Liver (tissue), 9 donors: ENCODE data around the gene TUT4. TPM values are rescaled to one million over a fixed set of nuclear protein-coding genes. Genes with fewer than 3 reads are reported as not detected.
"Not testable (repeated sequence)": the region's sequence is repeated elsewhere in the genome, so short reads cannot be mapped to it uniquely, and the experiment has no call there.

Experiments used
- DNase-seq: peaks from one replicate; pipeline ENCODE4 v3.0.0-alpha.2; 2017; ENCODE audit warnings: low spot score
- H3K27ac ChIP-seq, 2 donors: one replicate each; pipeline ENCODE4 v1.7.0; 2013; ENCODE audit warnings: inconsistent platforms in 2 of 2, low read length in 2 of 2, control low read depth in 1 of 2, low read depth in 1 of 2, mild to moderate bottlenecking in 1 of 2
- H3K27me3 ChIP-seq, 4 donors: one replicate each; pipeline versions ENCODE4 v1.6.1 to v1.7.0; 2013; ENCODE audit warnings: low read length in 3 of 4, inconsistent platforms in 1 of 4, mild to moderate bottlenecking in 1 of 4, moderate library complexity in 1 of 4; ENCODE audit not compliant: control insufficient read depth in 4 of 4, insufficient read depth in 4 of 4
- H3K36me3 ChIP-seq, 4 donors: one replicate each; pipeline versions ENCODE4 v1.6.1 to v1.7.0; 2013; ENCODE audit warnings: low read length in 3 of 4, mild to moderate bottlenecking in 3 of 4, low read depth in 1 of 4, moderate library complexity in 1 of 4; ENCODE audit not compliant: control insufficient read depth in 4 of 4, insufficient read depth in 3 of 4
- H3K4me1 ChIP-seq, 4 donors: one replicate each; pipeline versions ENCODE4 v1.6.1 to v1.7.0; 2013; ENCODE audit warnings: low read length in 3 of 4, mild to moderate bottlenecking in 3 of 4, moderate library complexity in 1 of 4; ENCODE audit not compliant: control insufficient read depth in 4 of 4, insufficient read depth in 4 of 4
- H3K4me3 ChIP-seq, 3 donors: one replicate each; pipeline versions ENCODE4 v1.6.1 to v1.7.0; 2013; ENCODE audit warnings: low read length in 3 of 3, control low read depth in 1 of 3, low read depth in 1 of 3, mild to moderate bottlenecking in 1 of 3
- H3K9ac ChIP-seq, 2 donors: one replicate each; pipeline ENCODE4 v1.7.0; 2013; ENCODE audit warnings: low read length in 2 of 2, mild to moderate bottlenecking in 2 of 2, moderate library complexity in 2 of 2, control low read depth in 1 of 2, low read depth in 1 of 2
- H3K9me3 ChIP-seq, 4 donors: one replicate each; pipeline versions ENCODE4 v1.6.1 to v1.7.0; 2013; ENCODE audit warnings: low read length in 3 of 4; ENCODE audit not compliant: control insufficient read depth in 4 of 4
- ATF3 ChIP-seq: IDR thresholded peaks from 2 replicates; pipeline ENCODE4 v1.6.1; 2016; ENCODE audit warnings: antibody characterized with exemption
- CTCF ChIP-seq: fragments of 150-350 bp; IDR thresholded peaks from 2 replicates; pipeline ENCODE4 v1.5.1; 2017; ENCODE audit warnings: improper control_type of control experiment, low read depth, low read length; ENCODE audit not compliant: missing input control
- EGR1 ChIP-seq, 2 donors: IDR thresholded peaks; 2 replicates each; pipeline ENCODE4 v1.6.1; 2016 to 2018; ENCODE audit warnings: antibody characterized with exemption in 2 of 2, low read depth in 2 of 2
- FOXA1 ChIP-seq: IDR thresholded peaks from 2 replicates; pipeline ENCODE4 v1.6.1; 2016; ENCODE audit warnings: antibody characterized with exemption
- FOXA2 ChIP-seq: IDR thresholded peaks from 2 replicates; pipeline ENCODE4 v1.6.1; 2016; ENCODE audit warnings: antibody characterized with exemption
- GABPA ChIP-seq, 2 donors: IDR thresholded peaks in 1 of 2; conservative IDR thresholded peaks in 1 of 2; 2 replicates each; pipeline ENCODE4 v1.6.1; 2016; ENCODE audit warnings: antibody characterized with exemption in 2 of 2, mild to moderate bottlenecking in 1 of 2, moderate library complexity in 1 of 2
- HNF4A ChIP-seq, 2 donors: conservative IDR thresholded peaks; 2 replicates each; pipeline ENCODE4 v1.6.1; 2016; ENCODE audit warnings: antibody characterized with exemption in 2 of 2, mild to moderate bottlenecking in 2 of 2
- HNF4G ChIP-seq: IDR thresholded peaks from 2 replicates; pipeline ENCODE4 v1.6.1; 2016; ENCODE audit warnings: antibody characterized with exemption
- JUND ChIP-seq, 2 donors: IDR thresholded peaks; 2 replicates each; pipeline ENCODE4 v1.6.1; 2016; ENCODE audit warnings: antibody characterized with exemption in 2 of 2
- MAX ChIP-seq: IDR thresholded peaks from 2 replicates; pipeline ENCODE4 v1.6.1; 2016; ENCODE audit warnings: antibody characterized with exemption
- NR2F2 ChIP-seq: IDR thresholded peaks from 2 replicates; pipeline ENCODE4 v1.6.1; 2016; ENCODE audit warnings: antibody characterized with exemption
- RAD21 ChIP-seq, 2 donors: IDR thresholded peaks; 2 replicates each; pipeline ENCODE4 v1.6.1; 2016; ENCODE audit warnings: antibody characterized with exemption in 2 of 2, mild to moderate bottlenecking in 2 of 2
- REST ChIP-seq: IDR thresholded peaks from 2 replicates; pipeline ENCODE4 v1.6.1; 2016; ENCODE audit warnings: antibody characterized with exemption, mild to moderate bottlenecking
- RXRA ChIP-seq, 2 donors: IDR thresholded peaks; 2 replicates each; pipeline ENCODE4 v1.6.1; 2017 to 2018; ENCODE audit warnings: antibody characterized with exemption in 2 of 2, mild to moderate bottlenecking in 1 of 2
- SP1 ChIP-seq: IDR thresholded peaks from 2 replicates; pipeline ENCODE4 v1.6.1; 2018; ENCODE audit warnings: antibody characterized with exemption, mild to moderate bottlenecking
- TAF1 ChIP-seq: conservative IDR thresholded peaks from 2 replicates; pipeline ENCODE4 v1.6.1; 2016; ENCODE audit warnings: antibody characterized with exemption, mild to moderate bottlenecking
- YY1 ChIP-seq: IDR thresholded peaks from 2 replicates; pipeline ENCODE4 v1.6.1; 2016; ENCODE audit warnings: antibody characterized with exemption, mild to moderate bottlenecking
- ZBTB33 ChIP-seq: IDR thresholded peaks from 2 replicates; pipeline ENCODE4 v1.6.1; 2016; ENCODE audit warnings: antibody characterized with exemption
- WGBS: extraction: QIAGEN DNeasy Blood & Tissue Kit; methylation state at CpG from one replicate; pipeline ENCODE4 v1.1.7; 2013; 5-methylcytosine and 5-hydroxymethylcytosine counted together
- polyA plus RNA-seq, 2 donors: library from polyadenylated mRNA; stranded (reverse) in 1 of 2; unstranded in 1 of 2; fragments of 200-250 nt in 1 of 2; fragments of >200 nt in 1 of 2; fragmentation: Nextera tagmentation in 1 of 2; extraction: Ambion mirVana in 1 of 2; gene quantifications; one replicate each; pipeline versions ENCODE4 v1.2.1 to v1.2.3, GENCODE V29; 2013 to 2015
- total RNA-seq, 2 donors: library from RNA; depleted of rRNA; stranded (reverse); fragments of >200 nt; gene quantifications; one replicate each; pipeline ENCODE4 v1.2.3, GENCODE V29; 2014
- donor health status: healthy.
- donor health status: healthy.
- donor health status: healthy.
- donor health status: healthy.
- donor health status: healthy.

The TUT4 gene
- total and polyA plus RNA-seq, 4 donors, result 12.2 to 28.0 (median 24.0) TPM

- WGBS, result 95% methylated on average over 3 of the region's 3 CpGs
- not testable (repeated sequence) for H3K4me1 ChIP-seq, DNase-seq, H3K4me3 ChIP-seq, H3K27me3 ChIP-seq, H3K36me3 ChIP-seq, H3K9ac ChIP-seq, H3K27ac ChIP-seq, H3K9me3 ChIP-seq
These were observed 25.2 kb upstream of the TUT4 start for GRCh38 chr1:52578066-52578465.

GRCh38 chr1:52576074-52576473 lies 23.2 kb upstream of the TUT4 start:
- H3K9me3 ChIP-seq, result no peaks in the 10 kb centered on the region
- no peaks in the 10 kb centered on the region for H3K4me1 ChIP-seq
- H3K4me3 ChIP-seq, result no peak overlapping the region
- H3K27ac ChIP-seq, result no peak overlapping the region
- H3K9ac ChIP-seq, result no peak overlapping the region
- TF ChIP-seq FOXA2, result no peak
- TF ChIP-seq MAX, result no peak
- TF ChIP-seq RXRA (IDR thresholded peaks at IDR 0.05), result no peak
- no peak for TF ChIP-seq ATF3
- no peak for TF ChIP-seq YY1
- TF ChIP-seq CTCF, result no peak
- TF ChIP-seq TAF1, result no peak
- no peak for TF ChIP-seq JUND (IDR thresholded peaks at IDR 0.05)
- no peak for TF ChIP-seq REST
- no peak for TF ChIP-seq ZBTB33
- TF ChIP-seq EGR1 (IDR thresholded peaks at IDR 0.05; ENCODE audit: low read depth in 2 of 2), result no peak
- no peak for TF ChIP-seq FOXA1
- TF ChIP-seq NR2F2, result no peak
- no peak for TF ChIP-seq HNF4G
- TF ChIP-seq HNF4A (conservative IDR thresholded peaks at IDR 0.05), result no peak
- no peak for TF ChIP-seq GABPA (IDR thresholded peaks at IDR 0.05 in 1 of 2, conservative IDR thresholded peaks at IDR 0.05 in 1 of 2)
- no peak for TF ChIP-seq SP1
- TF ChIP-seq RAD21 (IDR thresholded peaks at IDR 0.05), result no peak
- no peak for DNase-seq
- H3K27me3 ChIP-seq, result no peaks in the 10 kb centered on the region
- WGBS, result 96% methylated on average over 1 of the region's 1 CpG
- H3K36me3 ChIP-seq, result no peaks in the 10 kb centered on the region
